Psoas muscle (tissue), 8 donors: ENCODE results near the gene SSBP3. TPM values are rescaled to one million over a fixed set of nuclear protein-coding genes. Genes with fewer than 3 reads are reported as not detected.
A peak's percentile ranks its signal among the peaks of the same experiment; 100 is the strongest.

Source experiments
- ATAC-seq, 4 donors: fragments of 200-7000 bp; cut with Tn5 transposase; one replicate each; pipeline ENCODE4 v1.9.1; 2020; ENCODE audit warnings: moderate library complexity in 3 of 4, mild to moderate bottlenecking in 2 of 4
- DNase-seq, 2 donors: peaks; one replicate each; pipeline ENCODE4 v3.0.0-alpha.2; 2020
- H3K27ac ChIP-seq: fragments of 200-600 bp; one replicate; pipeline ENCODE4 v1.8.0; 2022
- H3K27me3 ChIP-seq, 3 donors: fragments of 200-600 bp in 1 of 3; one replicate each; pipeline versions ENCODE4 v1.6.1 to v1.8.0; 2013 to 2022; ENCODE audit warnings: low read length in 2 of 3, mild to moderate bottlenecking in 2 of 3, moderate library complexity in 1 of 3; ENCODE audit not compliant: insufficient read depth in 3 of 3
- H3K36me3 ChIP-seq, 2 donors: fragments of 200-600 bp in 1 of 2; one replicate each; pipeline versions ENCODE4 v1.6.1 to v1.8.0; 2013 to 2022; ENCODE audit warnings: low read depth in 1 of 2, mild to moderate bottlenecking in 1 of 2, moderate library complexity in 1 of 2; ENCODE audit not compliant: insufficient read depth in 1 of 2
- H3K4me1 ChIP-seq: fragments of 200-600 bp; one replicate; pipeline ENCODE4 v1.8.0; 2022
- H3K4me3 ChIP-seq: fragments of 200-600 bp; one replicate; pipeline ENCODE4 v1.8.0; 2022; ENCODE audit warnings: mild to moderate bottlenecking
- H3K9me3 ChIP-seq: fragments of 200-600 bp; one replicate; pipeline ENCODE4 v1.8.0; 2022
- WGBS, 3 donors: extraction: QIAGEN DNeasy Blood & Tissue Kit; methylation state at CpG; one replicate each; pipeline versions ENCODE4 v1.1.6 to v1.1.7; 2013; 5-methylcytosine and 5-hydroxymethylcytosine counted together
- intact Hi-C, 2 donors: fragments of 100-400 bp; cut with DNase I; formaldehyde crosslinking; loops; one replicate each; pipeline versions ENCODE4 v1.11.0 to v1.14.2; 2022
- polyA plus RNA-seq, 3 donors: library from polyadenylated mRNA; stranded (reverse); fragments of 200-250 nt; gene quantifications; one replicate each; pipeline ENCODE4 v1.2.3, GENCODE V29; 2013
- total RNA-seq, 4 donors: library from RNA; stranded (reverse); fragmentation: NEBNext Ultra II Directional in 2 of 4; extraction: Animal tissue kit (Norgen Biotek cat#: 25700) in 2 of 4; gene quantifications; one replicate each; pipeline versions ENCODE4 v1.2.1 to v1.2.4, GENCODE V29; 2021 to 2023
- TF ChIP-seq, protein P1 (sequence below): fragments of 200-600 bp; IDR thresholded peaks from one replicate; pipeline ENCODE4 v1.8.0; 2022; ENCODE audit warnings: antibody characterized with exemption
- donor health status: healthy with polysubstance abuse.
- donor health status: DM: no; HTN: no; CAD: no; lungs with moderate emphysema.
- donor health status: Bipolar disorder and iron deficiency.
- donor health status: healthy.
- donor health status: DM: yes; HTN: yes; CAD: no.
- donor health status: DM: no; HTN: no; CAD: no.
- donor health status: DM: no; HTN: no; CAD: no.
- donor health status: DM: yes; HTN: yes; CAD: no.

The SSBP3 gene
- total and polyA plus RNA-seq, 7 donors = 7.9 to 24.2 (median 21.6) TPM

DNA sequence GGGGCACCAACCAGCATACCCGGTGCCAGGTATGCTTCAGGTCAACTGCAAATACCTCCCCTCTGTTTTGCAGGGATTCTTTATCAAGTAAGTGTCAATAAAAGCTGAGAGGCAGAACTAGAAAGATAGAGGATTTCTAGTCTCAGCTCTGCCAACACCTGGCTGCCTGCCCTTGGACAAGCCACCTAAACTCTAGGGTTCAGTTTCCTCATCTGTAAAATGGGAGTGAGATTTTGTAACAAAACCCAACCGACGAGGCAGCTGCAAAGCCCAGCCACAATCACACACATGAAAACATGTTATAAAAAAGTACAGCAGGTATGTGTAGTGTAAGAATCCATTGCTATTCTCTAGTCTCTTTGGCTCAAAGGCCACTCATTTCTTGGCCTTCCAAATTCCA is 8.2 kb downstream of the SSBP3 start:
- TF ChIP-seq, protein P1, sequence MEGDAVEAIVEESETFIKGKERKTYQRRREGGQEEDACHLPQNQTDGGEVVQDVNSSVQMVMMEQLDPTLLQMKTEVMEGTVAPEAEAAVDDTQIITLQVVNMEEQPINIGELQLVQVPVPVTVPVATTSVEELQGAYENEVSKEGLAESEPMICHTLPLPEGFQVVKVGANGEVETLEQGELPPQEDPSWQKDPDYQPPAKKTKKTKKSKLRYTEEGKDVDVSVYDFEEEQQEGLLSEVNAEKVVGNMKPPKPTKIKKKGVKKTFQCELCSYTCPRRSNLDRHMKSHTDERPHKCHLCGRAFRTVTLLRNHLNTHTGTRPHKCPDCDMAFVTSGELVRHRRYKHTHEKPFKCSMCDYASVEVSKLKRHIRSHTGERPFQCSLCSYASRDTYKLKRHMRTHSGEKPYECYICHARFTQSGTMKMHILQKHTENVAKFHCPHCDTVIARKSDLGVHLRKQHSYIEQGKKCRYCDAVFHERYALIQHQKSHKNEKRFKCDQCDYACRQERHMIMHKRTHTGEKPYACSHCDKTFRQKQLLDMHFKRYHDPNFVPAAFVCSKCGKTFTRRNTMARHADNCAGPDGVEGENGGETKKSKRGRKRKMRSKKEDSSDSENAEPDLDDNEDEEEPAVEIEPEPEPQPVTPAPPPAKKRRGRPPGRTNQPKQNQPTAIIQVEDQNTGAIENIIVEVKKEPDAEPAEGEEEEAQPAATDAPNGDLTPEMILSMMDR = no peak
- intact Hi-C loops = loop anchor here in 1 of 2 donors (5.0 kb wide), 1 partner anchor 56 kb away; no protein-coding TSS in a partner anchor
- Histone ChIP-seq H3K9me3 (no peaks in the 10 kb centered on the region), H3K4me1 (peaks cover 86% of the 10 kb centered on the region), H3K27me3 (no peaks in the 10 kb centered on the region), H3K36me3 (peaks cover 0 to 42% of the 10 kb centered on the region in 2 donors), H3K27ac (peak overlapping the region; percentile 71), H3K4me3 (no peak overlapping the region)
- 55 to 82% (median 59%) methylated on average over 3 of the region's 3 CpGs for WGBS, 3 donors
- ATAC-seq (no peak), DNase-seq (no peak)

DNA sequence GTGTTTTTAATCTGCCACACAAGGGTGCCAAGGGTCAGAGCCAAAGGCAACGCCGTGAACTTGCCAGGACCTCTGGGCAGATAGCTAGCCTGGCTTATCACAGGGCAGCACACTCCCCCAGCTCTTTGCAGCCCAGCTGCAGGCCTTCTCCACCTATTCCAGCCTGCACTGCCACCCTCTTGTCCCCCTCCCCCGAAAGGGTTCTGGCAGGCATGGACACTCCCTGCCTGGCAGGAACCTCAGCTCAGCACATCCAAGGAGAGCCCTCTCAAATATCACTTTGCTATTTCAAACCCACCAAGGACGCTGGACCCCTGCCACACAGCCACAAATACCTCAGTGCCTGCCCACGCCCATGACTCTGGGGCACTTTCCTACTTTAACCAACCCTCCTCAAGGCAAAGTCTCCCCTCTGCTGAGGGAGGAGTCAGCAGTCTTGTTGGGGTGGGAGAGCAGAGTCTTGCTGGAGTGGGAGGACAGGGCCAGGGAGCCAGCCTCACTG is 9.1 kb downstream of the SSBP3 start:
- Histone ChIP-seq H3K36me3 (peaks cover 0 to 42% of the 10 kb centered on the region in 2 donors), H3K4me3 (peak overlapping the region; percentile 19), H3K27me3 (no peaks in the 10 kb centered on the region), H3K9me3 (no peaks in the 10 kb centered on the region), H3K4me1 (peaks cover 86% of the 10 kb centered on the region), H3K27ac (peak overlapping the region; percentile 71)
- 26 to 43% (median 35%) methylated on average over 5 of the region's 5 CpGs for WGBS, 3 donors
- ATAC-seq = peak; percentile 74 to 81 (median 79)
- peak; percentile 59 to 87 for DNase-seq
- TF ChIP-seq, protein P1 = no peak
- intact Hi-C loops = loop anchor here in 1 of 2 donors (5.0 kb wide), 1 partner anchor 55 kb away; no protein-coding TSS in a partner anchor

DNA sequence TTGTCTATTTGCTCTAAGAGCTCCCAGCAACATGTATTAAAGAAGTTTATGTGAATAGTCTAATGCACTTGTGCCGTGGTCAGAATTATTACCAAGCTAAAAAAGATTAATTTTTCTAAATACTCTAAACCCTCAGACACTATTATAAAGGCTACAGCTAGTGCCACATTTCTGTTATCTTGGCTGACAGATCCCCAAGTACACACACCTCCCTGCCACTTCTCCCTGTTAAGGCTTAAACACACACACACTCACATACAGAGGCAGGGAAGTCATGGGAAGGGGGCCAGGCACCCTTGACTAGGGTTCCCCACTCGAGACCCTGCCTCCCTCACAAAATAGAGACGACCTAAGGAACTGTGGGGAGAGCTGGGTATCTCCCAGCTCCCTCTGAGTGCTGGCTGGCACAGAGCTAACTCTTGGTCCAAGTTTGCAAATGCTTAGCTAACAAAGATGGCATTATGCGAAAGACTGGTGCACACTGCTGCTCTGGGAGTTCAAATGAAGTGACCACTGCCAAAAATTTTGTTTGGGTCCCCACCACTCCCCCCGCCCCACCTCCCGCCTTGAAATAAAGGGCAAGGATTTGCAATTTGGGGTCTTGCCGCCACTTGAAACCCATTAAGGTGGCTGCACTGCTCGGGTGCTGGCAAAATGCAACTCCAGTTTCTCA is 9.8 kb downstream of the SSBP3 start:
- peaks cover 0 to 42% of the 10 kb centered on the region in 2 donors for H3K36me3 ChIP-seq
- H3K4me3 ChIP-seq = peak overlapping the region; percentile 19
- H3K27ac ChIP-seq = peak overlapping the region; percentile 71

DNA sequence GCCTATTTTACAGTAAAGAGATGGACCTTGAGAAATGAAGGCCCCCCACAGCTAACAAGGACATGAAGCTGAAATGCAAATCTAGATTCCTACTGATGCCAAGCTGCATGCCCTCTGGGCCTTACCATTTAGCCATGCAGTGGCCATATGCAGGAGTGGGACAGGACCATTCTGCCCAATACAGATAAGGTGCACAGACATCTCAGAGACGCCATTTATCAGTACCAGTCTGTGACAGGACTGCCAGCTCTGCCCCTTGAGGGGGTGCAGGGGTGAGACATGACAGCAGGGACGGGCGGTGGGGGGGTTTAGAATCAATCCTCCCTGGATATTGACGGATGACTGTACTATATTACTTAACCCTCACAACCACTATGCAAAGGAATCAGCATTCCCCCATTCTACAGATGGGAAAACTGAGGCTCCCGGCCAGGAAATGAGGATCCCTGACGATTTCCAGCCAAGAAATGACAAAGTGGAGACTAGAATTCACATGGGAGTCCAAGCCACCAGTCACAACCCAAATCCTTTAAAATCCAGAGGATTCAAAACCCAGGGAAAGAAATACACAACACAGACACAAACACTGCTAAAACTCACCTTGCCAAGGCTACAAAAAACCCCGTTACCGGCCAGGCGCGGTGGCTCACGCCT is 10.8 kb downstream of the SSBP3 start:
- Histone ChIP-seq H3K27me3 (no peaks in the 10 kb centered on the region), H3K4me3 (no peak overlapping the region), H3K4me1 (peaks cover 87% of the 10 kb centered on the region), H3K36me3 (peaks cover 0 to 36% of the 10 kb centered on the region in 2 donors), H3K9me3 (no peaks in the 10 kb centered on the region), H3K27ac (peak overlapping the region; percentile 79)
- intact Hi-C loops = loop anchor here in 1 of 2 donors (5.0 kb wide), 1 partner anchor 53 kb away; no protein-coding TSS in a partner anchor
- WGBS, 3 donors = 86 to 90% (median 90%) methylated on average over 11 of the region's 11 CpGs
- TF ChIP-seq, protein P1 = no peak
- ATAC-seq = no peak
- no peak for DNase-seq

More for the DNA sequence above, 9.8 kb downstream of the SSBP3 start:
- no peaks in the 10 kb centered on the region for H3K27me3 ChIP-seq
- H3K9me3 ChIP-seq = no peaks in the 10 kb centered on the region
- H3K4me1 ChIP-seq = peaks cover 86% of the 10 kb centered on the region
- ATAC-seq (peak in 1 of 4 donors; percentile 32), DNase-seq (no peak)
- TF ChIP-seq, protein P1 = no peak
- intact Hi-C loops = loop anchor here in 1 of 2 donors (5.0 kb wide), 1 partner anchor 54 kb away; no protein-coding TSS in a partner anchor
- 26 to 38% (median 34%) methylated on average over 8 of the region's 8 CpGs for WGBS, 3 donors
